Chondrocyte (in vitro differentiated cells): ENCODE results near the gene COX14. TPM values are rescaled to one million over a fixed set of nuclear protein-coding genes. Genes with fewer than 3 reads are reported as not detected.

Source experiments
- DNase-seq: peaks from one replicate; pipeline ENCODE4 v3.0.0; 2021; ENCODE audit warnings: mixed read lengths, low spot score
- H3K27ac Mint-ChIP-seq: one replicate; pipeline ENCODE4 v1.8.0; 2021; ENCODE audit warnings: mild to moderate bottlenecking, moderate library complexity, mixed read lengths; ENCODE audit not compliant: unreplicated experiment
- H3K27me3 Mint-ChIP-seq: 2 replicates; pipeline ENCODE4 v1.8.0; 2021; ENCODE audit warnings: low read depth, mixed read lengths
- H3K36me3 Mint-ChIP-seq: 2 replicates; pipeline ENCODE4 v1.8.0; 2021; ENCODE audit warnings: low read depth, mixed read lengths
- H3K4me1 Mint-ChIP-seq: 2 replicates; pipeline ENCODE4 v1.8.0; 2021; ENCODE audit warnings: low read depth, mild to moderate bottlenecking, mixed read lengths
- H3K4me3 Mint-ChIP-seq: one replicate; pipeline ENCODE4 v1.8.0; 2021; ENCODE audit warnings: mild to moderate bottlenecking, moderate library complexity, mixed read lengths; ENCODE audit not compliant: unreplicated experiment
- H3K9me3 Mint-ChIP-seq: 2 replicates; pipeline ENCODE4 v1.8.0; 2021; ENCODE audit warnings: low read depth, mixed read lengths
- CTCF ChIP-seq: fragments of 200-600 bp; sonication (generic); IDR thresholded peaks from 2 replicates; pipeline ENCODE4 v1.5.0; 2021; ENCODE audit warnings: antibody characterized with exemption, mild to moderate bottlenecking, moderate library complexity
- total RNA-seq: library from RNA; stranded (reverse); gene quantifications from 3 replicates; pipeline ENCODE4 v1.2.1, GENCODE V29; 2021

The COX14 gene
- total RNA-seq, 1 donor from 2014 or later: 44.7 TPM

GRCh38 chr12:50104417-50105366 lies 7.3 kb upstream of the COX14 start:
- Mint-ChIP-seq H3K4me3 (no peak overlapping the region), H3K36me3 (peaks cover 7% of the 10 kb centered on the region), H3K27me3 (no peaks in the 10 kb centered on the region), H3K4me1 (peaks cover 6% of the 10 kb centered on the region), H3K27ac (no peak overlapping the region), H3K9me3 (no peaks in the 10 kb centered on the region)
- peak; percentile 77 for DNase-seq
- TF ChIP-seq CTCF: no peak

GRCh38 chr12:50105913-50106450 lies 6.1 kb upstream of the COX14 start:
- peak; percentile 63 for DNase-seq
- Mint-ChIP-seq H3K27ac (no peak overlapping the region), H3K4me1 (peaks cover 14% of the 10 kb centered on the region), H3K27me3 (no peaks in the 10 kb centered on the region), H3K36me3 (peaks cover 3% of the 10 kb centered on the region), H3K4me3 (no peak overlapping the region), H3K9me3 (no peaks in the 10 kb centered on the region)
- TF ChIP-seq CTCF: no peak

- H3K4me3 Mint-ChIP-seq: no peak overlapping the region
- TF ChIP-seq CTCF: no peak
- H3K27ac Mint-ChIP-seq: no peak overlapping the region
- no peaks in the 10 kb centered on the region for H3K27me3 Mint-ChIP-seq
- peaks cover 20% of the 10 kb centered on the region for H3K4me1 Mint-ChIP-seq
- no peaks in the 10 kb centered on the region for H3K9me3 Mint-ChIP-seq
- peak; percentile 33 for DNase-seq
- no peaks in the 10 kb centered on the region for H3K36me3 Mint-ChIP-seq
Observed at GRCh38 chr12:50106907-50107306, 5.1 kb upstream of the COX14 start.

GRCh38 chr12:50107416-50108268 lies 4.4 kb upstream of the COX14 start:
- no peak overlapping the region for H3K4me3 Mint-ChIP-seq
- DNase-seq: peak; percentile 74
- no peaks in the 10 kb centered on the region for H3K9me3 Mint-ChIP-seq
- H3K27me3 Mint-ChIP-seq: no peaks in the 10 kb centered on the region
- H3K4me1 Mint-ChIP-seq: peaks cover 20% of the 10 kb centered on the region
- no peak overlapping the region for H3K27ac Mint-ChIP-seq
- no peaks in the 10 kb centered on the region for H3K36me3 Mint-ChIP-seq
- no peak for TF ChIP-seq CTCF

GRCh38 chr12:50109319-50109718 lies 2.7 kb upstream of the COX14 start:
- H3K4me1 Mint-ChIP-seq: peaks cover 24% of the 10 kb centered on the region
- no peaks in the 10 kb centered on the region for H3K27me3 Mint-ChIP-seq
- H3K4me3 Mint-ChIP-seq: no peak overlapping the region
- no peak for TF ChIP-seq CTCF
- DNase-seq: peak; percentile 54
- no peaks in the 10 kb centered on the region for H3K9me3 Mint-ChIP-seq
- no peaks in the 10 kb centered on the region for H3K36me3 Mint-ChIP-seq
- H3K27ac Mint-ChIP-seq: no peak overlapping the region
